Stimulated activated CD4-positive, alpha-beta T cell treated with anti-CD3 and anti-CD28 coated beads, Interleukin-1b, Interleukin-23, amount 100 ng/mL, for 4 hours (primary cell): ENCODE measurements around the gene RLF.

Experiments used
- DNase-seq, 2 donors: peaks; one replicate each; pipeline ENCODE4 v3.0.0-alpha.2; 2020; ENCODE audit warnings: low read depth in 2 of 2

The RLF gene

GRCh38 chr1:40270152-40270834 is 109.1 kb downstream of the RLF start:
- DNase-seq: no peak

- DNase-seq: no peak
Measured at GRCh38 chr1:40272653-40273213, 111.5 kb downstream of the RLF start.

GRCh38 chr1:40273547-40274166 is 112.5 kb downstream of the RLF start:
- no peak for DNase-seq

- DNase-seq: no peak
Measured at GRCh38 chr1:40274331-40274730, 113.1 kb downstream of the RLF start.

- no peak for DNase-seq
Measured at GRCh38 chr1:40276122-40276521, 114.9 kb downstream of the RLF start.

GRCh38 chr1:40281853-40282252 is 120.7 kb downstream of the RLF start:
- no peak for DNase-seq
